ENCODE measurements around the gene PTPRR.

- no peak for TF ChIP-seq POLR2AphosphoS5 (IDR thresholded peaks at IDR 0.05; ENCODE audit: low read depth, low read length)
- TF ChIP-seq TAF1 (IDR thresholded peaks at IDR 0.05; ENCODE audit: borderline replicate concordance, insufficient read depth, low read length), result no peak
- TF ChIP-seq SIN3A (IDR thresholded peaks at IDR 0.05; ENCODE audit: borderline replicate concordance, insufficient read depth, low read length), result no peak
Observed at GRCh38 chr12:70847871-70848270, 72.7 kb downstream of the PTPRR start.
